HG03460 (cell line): ENCODE results near the gene DTNA.
"Not testable (repeated sequence)": the region's sequence is repeated elsewhere in the genome, so short reads cannot be mapped to it uniquely, and the experiment has no call there.

ENCODE experiments used
- ATAC-seq: cut with Tn5 transposase; IDR thresholded peaks from one replicate; pipeline ENCODE4 v1.9.1; 2021; ENCODE audit not compliant: unreplicated experiment

Gene DTNA

DNA sequence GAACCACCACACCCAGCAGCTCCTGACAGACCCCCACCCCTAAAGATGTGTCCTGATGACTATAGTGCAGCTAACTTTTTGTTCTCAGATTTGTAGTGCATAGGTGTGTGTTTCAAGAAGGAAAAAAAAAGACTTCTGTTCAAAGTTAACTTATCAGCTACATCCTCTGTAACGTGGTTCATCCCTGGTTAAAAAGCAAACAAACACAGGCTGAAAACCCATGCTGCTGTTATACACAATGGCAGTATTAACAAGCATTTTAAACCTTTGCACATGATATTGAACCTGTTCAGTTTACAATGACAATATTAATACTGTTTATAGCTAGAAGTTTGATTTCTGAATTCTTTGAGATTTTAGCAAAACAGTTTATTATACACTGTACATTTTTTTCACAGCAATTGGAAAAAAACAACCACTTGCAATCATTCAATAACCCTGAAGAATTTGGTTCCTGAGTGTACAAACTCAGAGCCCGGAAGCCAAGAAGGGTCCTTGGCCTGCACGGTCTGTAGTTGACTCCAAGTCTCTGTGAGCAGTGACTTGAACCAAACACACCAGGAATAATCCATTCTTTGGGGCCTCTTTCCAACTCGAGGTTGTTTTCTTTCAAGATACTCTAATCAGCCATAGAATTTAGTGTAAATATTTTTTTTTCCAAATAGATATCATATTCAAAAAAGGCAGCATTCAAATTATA, 177.9 kb downstream of the DTNA start:
- ATAC-seq: no peak

DNA sequence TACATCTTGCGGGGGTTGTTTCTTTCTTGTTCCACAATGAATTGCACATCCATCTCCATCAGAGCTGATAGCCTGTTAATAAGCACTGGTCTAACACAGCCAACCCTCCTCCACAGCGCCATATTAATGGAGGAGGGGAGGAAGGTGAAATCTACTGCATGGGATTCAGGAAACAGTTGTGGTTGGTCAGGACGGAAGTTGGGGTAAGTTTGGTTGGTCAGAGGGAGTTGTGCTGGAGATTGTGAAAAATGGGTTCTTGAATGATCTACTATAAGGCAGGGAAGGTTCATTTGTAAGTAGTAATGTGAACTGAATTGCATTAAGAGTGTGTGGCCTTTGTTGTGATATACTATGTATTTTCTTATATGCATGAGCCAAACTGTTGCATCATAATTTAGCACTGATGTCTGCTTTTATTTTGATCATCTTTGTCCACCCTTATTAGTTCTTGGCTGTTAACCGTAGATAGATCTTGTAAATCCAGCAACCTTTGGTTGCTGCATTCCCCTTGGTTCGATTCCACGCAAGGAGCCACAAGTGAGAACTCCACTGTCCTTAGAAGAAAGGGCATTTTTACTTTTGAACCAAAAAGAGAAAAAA, 180.5 kb downstream of the DTNA start:
- no peak for ATAC-seq

DNA sequence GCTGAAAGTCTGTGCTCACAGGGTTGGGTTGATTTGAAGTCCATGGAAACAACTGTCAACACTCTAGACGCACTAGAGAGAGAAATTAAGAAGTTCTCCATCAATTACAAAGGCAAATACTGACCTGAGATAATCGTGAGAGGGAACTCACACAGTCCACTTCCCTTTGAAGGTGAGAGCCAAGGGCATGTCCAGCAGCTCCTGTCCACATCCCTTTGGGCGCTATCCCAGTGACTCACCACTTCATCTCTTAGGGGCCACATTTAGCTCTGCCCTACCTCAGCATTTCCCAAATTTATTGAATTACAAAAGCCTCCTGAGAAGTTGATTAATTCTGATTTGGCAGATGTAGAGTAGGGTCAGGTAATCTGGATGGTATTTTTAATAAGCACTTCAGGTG, 182.3 kb downstream of the DTNA start:
- ATAC-seq: no peak

DNA sequence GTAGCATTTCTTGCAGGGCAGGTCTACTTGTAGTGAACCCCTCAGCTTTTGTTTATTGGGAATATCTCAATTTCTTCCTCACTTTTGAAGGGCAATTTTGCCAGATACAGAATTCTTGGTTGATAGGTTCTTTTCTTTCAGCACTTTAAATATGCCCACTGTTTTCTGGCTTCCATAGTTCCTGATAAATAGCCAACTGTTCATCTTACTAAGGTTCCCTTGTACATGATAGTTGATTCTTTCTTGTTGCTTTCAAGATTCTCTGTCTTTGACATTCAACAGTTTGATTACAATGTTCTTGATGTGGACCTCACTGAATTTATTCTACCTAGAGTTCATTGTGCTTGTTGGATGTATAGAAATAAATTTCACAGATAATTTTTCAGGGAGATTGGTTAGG, 183.1 kb downstream of the DTNA start:
- no peak for ATAC-seq

DNA sequence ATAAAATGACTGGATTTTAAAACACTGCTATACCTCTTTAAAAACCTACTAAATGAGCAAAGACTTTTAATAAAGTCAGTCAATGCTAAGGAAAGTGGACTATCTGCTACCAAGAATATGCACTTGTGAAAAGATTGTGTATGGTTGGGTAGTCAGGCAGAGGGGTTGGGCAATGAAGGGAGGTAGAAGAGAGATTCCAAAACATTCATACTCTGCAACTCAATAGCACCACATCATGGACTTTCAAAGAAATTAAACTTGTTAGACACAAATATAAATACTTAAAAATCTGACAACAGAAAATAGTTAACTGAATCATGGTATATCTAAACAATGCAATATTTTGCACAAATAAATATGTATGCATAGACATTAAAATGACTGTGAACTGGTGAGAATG, 191.2 kb downstream of the DTNA start:
- no peak for ATAC-seq

DNA sequence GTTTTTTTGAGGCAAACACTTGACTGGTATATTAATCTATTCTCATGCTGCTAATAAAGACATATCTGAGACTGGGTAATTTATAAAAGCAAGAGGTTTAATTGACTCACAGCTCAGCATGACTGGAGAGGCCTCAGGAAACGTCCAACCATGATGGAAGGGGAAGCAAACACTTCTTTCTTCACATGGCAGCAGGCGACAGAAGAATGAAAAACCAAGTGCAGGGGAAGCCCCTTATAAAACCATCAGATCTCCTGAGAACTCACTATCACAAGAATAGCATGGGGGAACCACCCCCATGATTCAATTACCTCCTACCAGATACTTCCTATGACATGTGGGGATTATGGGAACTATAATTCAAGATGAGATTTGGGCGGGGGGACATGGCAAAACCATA, 194.9 kb downstream of the DTNA start:
- ATAC-seq: no peak

DNA sequence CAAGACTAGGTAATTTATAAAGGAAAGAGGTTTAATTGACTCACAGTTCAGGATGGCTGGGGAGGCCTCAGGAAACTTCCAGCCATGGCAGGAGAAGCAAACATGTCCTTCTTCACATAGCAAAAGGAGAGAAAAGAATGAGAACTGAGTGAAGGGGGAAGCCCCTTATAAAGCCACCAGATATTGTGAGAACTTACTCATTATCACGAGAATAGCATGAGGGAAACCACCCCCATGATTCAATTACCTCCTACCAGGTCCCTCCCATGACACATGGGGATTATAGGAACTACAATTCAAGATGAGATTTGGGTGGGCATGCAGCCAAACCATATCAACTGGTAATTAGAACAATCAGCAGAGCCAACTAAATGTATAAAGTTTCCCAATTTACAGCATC, 196.9 kb downstream of the DTNA start:
- ATAC-seq: not testable (repeated sequence)

DNA sequence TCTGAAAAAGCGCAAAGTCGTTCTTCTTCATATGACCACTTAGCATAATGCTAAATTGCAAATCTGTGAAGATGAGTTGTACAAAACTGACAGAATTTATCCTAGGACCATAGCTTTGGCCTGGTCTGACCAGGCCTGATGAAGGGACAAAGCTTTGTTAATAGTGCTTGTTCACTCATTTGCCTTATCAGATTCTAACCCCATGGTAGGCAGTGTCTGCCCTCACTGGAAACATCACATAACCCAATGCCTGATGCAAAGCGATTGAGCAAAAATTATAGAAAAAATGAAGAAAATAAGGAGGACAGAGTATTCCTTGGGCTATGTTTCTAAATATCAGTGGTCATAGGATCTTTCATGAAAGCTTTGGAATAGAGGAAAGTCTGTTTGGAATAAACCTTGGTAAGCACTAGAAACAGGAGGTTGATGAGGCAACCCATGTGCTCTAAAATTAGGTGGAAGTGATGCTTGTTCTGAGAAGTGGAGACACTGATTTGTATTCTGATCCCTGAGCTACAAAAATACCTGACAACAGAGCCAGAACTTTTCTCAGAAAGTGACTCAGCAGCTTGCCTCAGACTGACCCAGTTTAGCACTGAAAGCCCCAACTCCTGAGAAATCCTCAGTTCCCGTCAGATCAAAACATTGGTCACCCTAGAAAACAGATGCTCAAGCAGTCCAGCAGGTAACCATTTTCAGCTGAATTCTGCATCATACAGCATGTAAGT, 199.7 kb downstream of the DTNA start:
- no peak for ATAC-seq

DNA sequence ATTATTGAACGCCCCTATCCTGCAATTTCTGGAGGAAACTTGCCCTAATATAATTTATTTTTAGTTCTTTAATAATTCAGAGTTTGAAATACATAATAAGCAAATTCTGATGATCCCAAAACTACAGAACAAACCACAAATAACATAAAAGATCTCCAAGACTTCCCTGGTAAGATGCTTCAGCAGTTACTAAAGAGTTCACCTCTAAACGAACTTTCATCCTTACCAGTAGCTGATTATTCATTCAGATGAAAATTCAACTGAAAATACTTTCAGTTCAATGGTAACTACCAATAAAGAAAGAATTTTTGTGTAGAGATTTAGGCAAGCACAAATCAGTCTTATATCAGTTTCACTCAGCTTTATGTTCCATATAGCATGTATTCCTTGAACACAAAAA, 201.0 kb downstream of the DTNA start:
- no peak for ATAC-seq

DNA sequence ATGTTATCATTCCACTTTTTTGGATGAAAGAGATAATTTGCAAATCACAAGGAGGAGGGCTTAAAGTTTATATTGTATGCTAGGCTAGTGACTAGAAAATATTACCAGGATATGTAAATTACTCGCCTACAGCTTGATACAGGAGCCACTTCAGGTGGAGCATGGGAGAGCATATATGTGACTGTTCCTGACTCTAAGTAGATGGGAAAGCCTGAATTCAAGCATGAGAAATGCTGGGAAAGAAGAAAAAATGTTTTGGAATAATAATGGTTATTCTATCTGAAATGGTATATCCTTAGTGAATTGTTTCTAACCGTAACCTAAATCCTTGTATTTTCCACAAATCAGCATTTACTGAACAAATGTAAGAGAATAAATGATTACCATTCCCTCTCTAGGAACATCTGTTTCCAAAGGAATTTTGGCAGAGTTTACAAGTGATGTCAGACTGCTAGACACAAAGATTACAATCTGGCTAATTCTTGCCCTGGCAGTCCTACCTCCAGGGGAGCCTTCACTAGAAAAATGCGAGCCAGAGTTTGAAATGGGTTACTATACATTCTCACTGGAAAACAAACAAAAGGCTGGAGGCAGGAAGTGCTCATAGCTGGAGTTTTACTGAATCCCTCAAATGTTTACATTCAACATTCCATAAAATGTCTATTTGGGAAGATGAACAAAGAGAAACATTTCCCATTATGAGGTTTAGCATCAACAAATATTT, 201.7 kb downstream of the DTNA start:
- ATAC-seq: no peak

DNA sequence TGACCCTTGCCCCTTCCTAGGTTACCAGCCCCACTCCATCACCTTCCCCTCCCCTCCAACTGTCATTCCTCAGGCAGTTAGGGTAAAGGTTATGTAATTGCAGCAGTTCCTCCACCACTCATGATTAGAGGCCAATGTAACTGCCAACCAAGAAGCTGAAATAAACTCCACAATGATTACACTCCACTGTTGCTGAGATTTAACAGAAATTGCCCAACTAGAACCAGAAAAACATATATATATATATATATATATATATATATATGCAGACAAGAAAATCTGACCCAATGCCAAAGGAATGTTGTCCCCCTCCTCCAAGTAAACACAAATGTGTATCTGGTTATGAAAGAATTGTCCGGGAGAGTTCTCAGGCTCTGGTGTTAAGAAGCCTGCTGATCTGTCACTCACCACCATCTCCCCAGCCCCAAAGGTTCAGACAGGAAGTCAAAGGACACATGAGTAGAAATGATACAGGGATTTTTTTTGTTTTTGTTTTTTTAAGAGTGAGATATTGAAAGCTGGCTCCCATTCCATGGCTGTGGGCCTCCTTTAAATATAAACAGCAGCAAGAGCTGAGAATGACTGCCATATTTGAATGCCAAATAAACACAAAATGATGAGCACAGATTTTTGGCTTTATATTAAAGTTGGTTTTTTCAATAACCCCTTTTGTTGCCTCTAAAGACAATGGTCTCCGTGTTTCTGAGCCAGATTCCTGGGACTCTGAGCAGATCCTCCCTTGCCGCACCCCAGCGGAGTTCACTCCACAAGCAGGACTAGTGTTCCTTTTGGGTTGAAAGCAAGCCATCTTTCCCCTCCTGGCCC, 204.0 kb downstream of the DTNA start:
- no peak for ATAC-seq

DNA sequence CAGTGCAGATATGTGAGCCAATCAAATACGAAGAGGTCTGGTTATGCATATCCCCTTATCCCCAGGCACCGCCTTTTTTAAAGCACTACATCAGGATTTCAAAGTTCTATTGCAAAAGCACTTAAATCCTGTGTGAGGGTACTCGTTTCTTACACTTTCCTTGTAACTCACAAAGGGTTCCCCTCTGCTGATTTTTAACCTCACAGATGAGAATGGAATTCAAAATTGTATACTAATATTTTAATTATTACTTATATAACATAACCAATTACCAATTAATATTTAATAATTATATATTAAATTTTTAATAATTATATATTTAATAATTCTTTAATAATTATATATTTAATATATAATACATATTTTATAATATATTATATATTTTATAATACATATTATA, 204.9 kb downstream of the DTNA start:
- ATAC-seq: no peak

DNA sequence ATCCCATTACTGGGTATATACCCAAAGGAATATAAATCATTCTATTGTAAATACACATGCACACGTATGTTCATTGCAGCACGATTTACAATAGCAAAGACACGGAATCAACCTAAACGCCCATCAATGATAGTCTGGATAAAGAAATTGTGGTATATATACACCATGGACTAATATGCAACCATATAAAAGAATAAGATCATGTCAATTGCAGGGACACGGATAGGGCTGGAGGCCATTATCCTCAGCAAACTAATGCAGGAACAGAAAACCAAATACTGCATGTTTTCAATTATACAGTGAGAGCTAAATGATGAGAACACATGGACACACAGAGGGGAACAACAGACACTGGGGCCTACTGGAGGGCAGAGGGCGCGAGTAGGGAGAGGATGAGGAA, 206.4 kb downstream of the DTNA start:
- ATAC-seq: not testable (repeated sequence)

DNA sequence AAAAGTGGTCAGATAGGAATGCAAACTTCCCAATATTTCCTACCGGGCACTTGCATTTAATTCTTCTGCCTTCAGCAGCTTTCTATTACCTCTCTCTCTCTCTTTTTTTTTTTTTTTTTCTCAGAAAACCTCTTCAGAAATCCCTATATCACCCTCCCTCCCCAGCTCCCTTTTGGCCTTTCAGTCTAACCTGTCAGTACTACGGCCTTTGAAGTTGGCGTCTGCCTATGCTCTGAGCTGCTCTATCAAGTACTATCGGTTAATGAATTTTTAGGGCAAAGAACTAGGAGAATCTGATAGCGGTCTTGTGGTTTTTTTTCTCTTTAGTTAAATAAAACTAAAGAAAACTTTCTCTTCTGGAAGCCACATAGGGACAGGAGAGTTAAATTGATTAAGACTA, 208.8 kb downstream of the DTNA start:
- no peak for ATAC-seq

DNA sequence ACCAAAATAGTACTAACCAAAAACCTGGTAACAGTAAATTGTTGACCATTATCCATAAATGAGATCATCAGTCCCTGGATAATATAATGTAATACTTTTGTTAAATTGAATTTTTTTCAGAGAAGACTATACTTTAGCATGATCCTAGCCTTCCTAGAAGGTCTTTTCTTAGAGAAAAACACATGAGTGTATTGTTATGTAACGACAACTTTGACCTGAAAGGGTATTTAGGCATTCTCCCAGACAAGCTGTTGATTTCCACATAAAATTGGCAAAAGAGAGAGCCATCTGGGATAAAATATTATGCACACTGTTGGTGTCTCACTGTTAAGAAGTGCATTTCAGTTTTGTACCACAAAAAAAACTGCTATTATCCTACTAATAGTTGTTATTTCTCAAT, 211.1 kb downstream of the DTNA start:
- ATAC-seq: no peak

DNA sequence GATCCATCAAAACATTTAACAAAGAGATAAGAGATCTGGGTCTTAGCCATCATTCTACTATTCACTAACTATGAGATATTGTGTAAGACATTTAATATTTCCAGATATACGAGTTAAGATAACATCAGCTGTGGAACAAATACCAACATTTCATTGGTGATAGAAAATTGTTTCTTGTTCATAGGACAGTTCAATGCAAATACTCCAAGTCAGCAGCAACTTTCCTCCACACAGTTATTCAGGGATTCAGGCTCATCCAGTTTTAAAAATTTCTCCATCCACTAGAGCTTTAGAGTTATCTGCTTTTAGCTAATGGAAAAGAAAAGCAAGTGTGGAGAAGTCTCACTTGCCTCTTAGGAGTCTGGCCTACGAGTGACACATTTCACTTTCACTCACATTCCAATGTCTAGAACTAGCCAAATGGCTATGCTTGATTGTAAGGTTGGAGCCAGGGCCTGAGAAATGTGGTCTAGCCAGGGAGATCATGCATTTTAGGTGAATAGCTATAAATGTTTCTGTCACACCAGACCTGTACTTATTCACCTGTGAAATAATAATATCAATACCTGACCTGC, 211.8 kb downstream of the DTNA start:
- no peak for ATAC-seq

DNA sequence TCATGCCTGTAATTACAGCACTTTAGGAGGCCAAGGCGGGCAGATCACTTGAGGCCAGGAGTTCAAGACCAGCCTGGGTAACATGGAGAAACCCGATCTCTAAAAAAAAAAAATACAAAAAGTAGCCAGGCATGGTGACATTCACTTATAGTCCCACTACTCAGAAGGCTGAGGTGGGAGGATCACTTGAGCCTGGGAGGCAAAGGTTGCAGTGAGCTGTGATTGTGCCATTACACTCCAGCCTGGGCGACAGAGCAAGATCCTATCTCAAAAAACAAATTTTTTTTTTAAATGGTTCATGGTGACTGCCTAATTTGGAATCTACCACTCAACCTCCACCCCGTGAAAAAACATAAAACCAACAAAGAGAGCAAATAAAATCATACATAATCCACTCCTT, 212.5 kb downstream of the DTNA start:
- ATAC-seq: not testable (repeated sequence)

DNA sequence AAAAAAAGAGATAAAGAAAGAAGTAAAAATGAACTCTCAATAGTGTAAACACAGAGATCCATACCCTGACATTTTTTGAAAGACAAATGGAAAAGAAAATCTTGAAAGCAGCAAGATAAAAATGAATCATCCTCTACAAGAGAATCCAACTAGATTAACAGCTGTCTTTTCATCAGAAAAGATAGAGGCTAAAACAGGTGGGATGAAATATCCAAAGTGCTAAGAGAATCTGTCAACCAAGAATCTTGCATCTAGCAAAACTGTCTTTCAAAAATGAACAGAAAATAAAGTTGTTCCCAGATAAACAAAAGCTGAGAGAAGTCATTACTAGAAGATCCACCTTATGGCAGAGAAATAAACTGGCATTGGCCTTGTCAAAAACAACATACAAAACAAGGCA, 213.8 kb downstream of the DTNA start:
- ATAC-seq: no peak

DNA sequence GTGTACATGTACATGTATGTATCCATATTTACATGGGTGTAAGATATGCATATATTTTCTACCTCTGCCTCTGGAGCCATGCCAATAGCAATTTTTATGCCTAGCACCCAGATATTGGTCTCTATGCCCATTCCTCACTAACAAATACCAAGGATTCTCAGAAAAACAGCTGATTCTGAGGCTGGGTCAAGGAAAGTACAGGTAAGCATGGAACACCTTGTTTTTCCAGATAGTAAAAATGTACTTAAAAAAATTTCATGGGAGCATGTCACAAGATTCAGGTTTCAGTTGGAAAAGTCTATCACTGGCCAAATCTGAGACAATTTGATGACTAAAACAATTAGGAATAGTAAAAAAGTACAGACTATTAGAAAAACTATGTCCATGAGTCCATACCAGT, 216.6 kb downstream of the DTNA start:
- no peak for ATAC-seq

DNA sequence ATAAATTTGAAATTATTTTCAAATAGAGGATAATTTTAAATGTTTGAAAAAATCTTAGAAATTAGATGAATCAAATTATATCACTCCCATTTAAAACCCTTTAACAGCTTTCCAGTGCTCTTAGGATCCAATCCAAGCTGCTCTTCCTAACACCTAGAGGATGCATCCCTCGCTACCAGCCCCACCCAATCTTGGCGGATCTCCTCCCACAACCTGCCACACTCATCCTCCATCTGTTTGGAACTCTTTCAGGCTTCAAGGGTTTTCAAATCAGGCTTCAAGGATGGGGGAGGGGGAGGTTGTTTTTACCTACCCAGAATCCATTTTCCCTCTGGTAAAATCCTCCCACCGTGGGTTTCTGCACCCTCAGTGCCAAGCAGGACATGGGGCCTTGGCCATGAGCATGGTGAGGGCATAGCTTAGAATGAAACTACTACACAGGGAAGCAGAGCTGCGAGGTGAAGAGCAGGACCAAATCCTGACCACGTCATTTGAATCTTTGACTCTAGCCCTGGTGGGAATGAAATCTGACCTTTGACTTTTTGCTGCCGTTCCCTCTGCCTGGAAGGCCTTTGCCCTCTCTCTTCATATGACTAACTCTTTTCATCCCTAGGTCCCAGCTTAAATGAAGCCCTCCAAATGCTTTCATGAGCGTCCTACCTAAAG, 218.1 kb downstream of the DTNA start:
- no peak for ATAC-seq
